ENCODE data around the gene LRRC55. TPM values are rescaled to one million over a fixed set of nuclear protein-coding genes. Genes with fewer than 3 reads are reported as not detected.

Gene LRRC55
- polyA plus RNA-seq, 2 of the 4 experiments (the other 2 are of a cell fraction) = 0.01 TPM; not detected in 1

GRCh38 chr11:57156928-57157327 lies 24.8 kb upstream of the LRRC55 start:
- no peaks in the 10 kb centered on the region for H3K9me3 ChIP-seq
- H3K4me1 ChIP-seq = peaks cover 17% of the 10 kb centered on the region; the same call in 2 of the 3 replicates
- WGBS (ENCODE audit: missing lambda C conversion rate) = 93% methylated on average over 4 of the region's 4 CpGs
- no peak for TF ChIP-seq GATA3 (IDR thresholded peaks at IDR 0.05; ENCODE audit: borderline replicate concordance)
- TF ChIP-seq NR3C1 (IDR thresholded peaks at IDR 0.05) = no peak
- TF ChIP-seq RCOR1 (IDR thresholded peaks at IDR 0.05; ENCODE audit: low read depth, low read length) = no peak
- no peak for TF ChIP-seq MAZ (IDR thresholded peaks at IDR 0.05; ENCODE audit: borderline replicate concordance, low read depth, low read length)
- TF ChIP-seq FOSL2 (IDR thresholded peaks at IDR 0.05) = no peak
- no peak for TF ChIP-seq FOSL2 (CRISPR knock-in tag; IDR thresholded peaks at IDR 0.05)
- TF ChIP-seq POLR2AphosphoS2 (conservative IDR thresholded peaks at IDR 0.05; ENCODE audit: low read length) = no peak
- no peak for TF ChIP-seq CEBPB (IDR thresholded peaks at IDR 0.05)
- no peak for TF ChIP-seq ATOH8 (CRISPR knock-in tag; IDR thresholded peaks at IDR 0.05; ENCODE audit: low read depth)
- no peak for TF ChIP-seq PBX3 (IDR thresholded peaks at IDR 0.05)
- no peak for TF ChIP-seq RNF2 (IDR thresholded peaks at IDR 0.05; ENCODE audit: borderline replicate concordance, low read depth)
- no peak for TF ChIP-seq HOXA7 (CRISPR knock-in tag; IDR thresholded peaks at IDR 0.05)
- TF ChIP-seq HES2 (IDR thresholded peaks at IDR 0.05) = no peak
- TF ChIP-seq BHLHE40 (IDR thresholded peaks at IDR 0.05; ENCODE audit: low read depth, low read length) = no peak
- TF ChIP-seq HOXB5 (CRISPR knock-in tag; IDR thresholded peaks at IDR 0.05) = no peak
- TF ChIP-seq EP300 (IDR thresholded peaks at IDR 0.05) = no peak
- TF ChIP-seq HDAC2 (IDR thresholded peaks at IDR 0.05) = no peak
- TF ChIP-seq ESRRA (IDR thresholded peaks at IDR 0.05; ENCODE audit: borderline replicate concordance, low read length) = no peak
- no peak for TF ChIP-seq MAFK (IDR thresholded peaks at IDR 0.05; ENCODE audit: partially characterized antibody)
- TF ChIP-seq RARB (CRISPR knock-in tag; IDR thresholded peaks at IDR 0.05) = no peak
- no peak for TF ChIP-seq CBX2 (IDR thresholded peaks at IDR 0.05; ENCODE audit: borderline replicate concordance, low read depth)
- FAIRE-seq (no peak), ATAC-seq (no peak), DNase-seq (ENCODE audit: low read depth in 1 of 2, low spot score in 1 of 2) (no peak)
- H3K4me3 ChIP-seq = no peak overlapping the region
- ChIA-PET POLR2A (no interaction called here), CTCF (no interaction called here)
- no peak overlapping the region for H3K4me2 ChIP-seq
- H3K27ac ChIP-seq = no peak overlapping the region

GRCh38 chr11:57157624-57158023 lies 24.1 kb upstream of the LRRC55 start:
- Histone ChIP-seq H3K27ac (no peak overlapping the region), H3K4me2 (no peak overlapping the region), H3K4me3 (no peak overlapping the region), H3K9me3 (no peaks in the 10 kb centered on the region), H3K4me1 (peaks cover 19% of the 10 kb centered on the region; the same call in 2 of the 3 replicates)
- ChIA-PET POLR2A (no interaction called here), CTCF (no interaction called here)
- FAIRE-seq (no peak), DNase-seq (ENCODE audit: low read depth in 1 of 2, low spot score in 1 of 2) (no peak), ATAC-seq (no peak)
- 77% methylated on average over 3 of the region's 3 CpGs for whole genome bisulfite sequencing (ENCODE audit: missing lambda C conversion rate)
- TF ChIP-seq HES2 (IDR thresholded peaks at IDR 0.05) (no peak), ESRRA (IDR thresholded peaks at IDR 0.05; ENCODE audit: borderline replicate concordance, low read length) (no peak), RAD21 (conservative IDR thresholded peaks at IDR 0.05 in 1 of 2, IDR thresholded peaks at IDR 0.05 in 1 of 2) (no peak), POLR2A (IDR thresholded peaks at IDR 0.05; ENCODE audit: low read length) (no peak), HOXA7 (CRISPR knock-in tag; IDR thresholded peaks at IDR 0.05) (no peak), MAZ (IDR thresholded peaks at IDR 0.05; ENCODE audit: borderline replicate concordance, low read depth, low read length) (no peak), USF2 (IDR thresholded peaks at IDR 0.05) (no peak)
